Measurements from ENCODE around the gene CEP85. TPM values are rescaled to one million over a fixed set of nuclear protein-coding genes. Genes with fewer than 3 reads are reported as not detected.
A peak's percentile ranks its signal among the peaks of the same experiment; 100 is the strongest.

Gene CEP85
- total RNA-seq, 1 experiment from 2014 or later = 51.8 TPM

DNA sequence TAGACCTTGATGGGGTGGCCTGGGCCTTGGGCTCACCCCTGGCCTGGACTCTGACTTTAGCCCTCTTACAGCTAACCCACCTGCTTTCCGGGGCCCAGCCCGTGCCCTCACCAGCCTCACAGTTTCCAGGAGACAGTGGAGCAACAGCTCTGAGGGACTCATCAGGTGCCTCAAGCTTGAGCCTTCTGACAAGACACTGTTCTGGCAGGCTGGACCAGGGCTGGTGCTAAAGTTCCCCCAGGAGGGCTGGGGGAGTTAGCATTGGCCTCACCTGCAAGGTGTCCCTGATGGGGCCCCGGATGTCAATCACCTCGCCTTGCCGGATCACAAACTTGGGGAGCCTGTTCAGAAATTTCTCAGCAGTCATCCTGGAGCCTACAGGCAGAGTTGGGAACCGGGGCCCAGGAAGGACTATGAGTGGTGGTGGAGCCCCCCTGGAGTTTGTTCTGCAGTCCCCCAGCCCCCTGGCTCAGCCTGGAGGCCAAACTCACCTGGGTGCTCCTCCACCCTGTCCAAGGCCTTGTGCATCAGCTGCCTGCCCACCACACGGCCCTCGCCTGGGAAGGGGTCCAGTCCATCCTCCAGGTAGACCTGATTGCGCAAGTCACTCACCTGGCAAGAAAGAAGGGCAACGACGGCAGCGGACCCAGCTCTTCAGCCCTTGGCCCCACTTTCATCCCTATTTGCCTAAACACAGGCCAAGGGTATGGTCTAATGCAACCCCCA is 50.0 kb downstream of the CEP85 start:
- ATAC-seq = no peak
- TF ChIP-seq SIN3A (IDR thresholded peaks at IDR 0.05; ENCODE audit: borderline replicate concordance, insufficient read depth, low read depth, low read length) (no peak), POLR2AphosphoS5 (IDR thresholded peaks at IDR 0.05; ENCODE audit: low read depth, low read length) (no peak), TCF7L2 (IDR thresholded peaks at IDR 0.05; ENCODE audit: low read depth, low read length) (no peak)
- TF ChIP-seq, protein P1, sequence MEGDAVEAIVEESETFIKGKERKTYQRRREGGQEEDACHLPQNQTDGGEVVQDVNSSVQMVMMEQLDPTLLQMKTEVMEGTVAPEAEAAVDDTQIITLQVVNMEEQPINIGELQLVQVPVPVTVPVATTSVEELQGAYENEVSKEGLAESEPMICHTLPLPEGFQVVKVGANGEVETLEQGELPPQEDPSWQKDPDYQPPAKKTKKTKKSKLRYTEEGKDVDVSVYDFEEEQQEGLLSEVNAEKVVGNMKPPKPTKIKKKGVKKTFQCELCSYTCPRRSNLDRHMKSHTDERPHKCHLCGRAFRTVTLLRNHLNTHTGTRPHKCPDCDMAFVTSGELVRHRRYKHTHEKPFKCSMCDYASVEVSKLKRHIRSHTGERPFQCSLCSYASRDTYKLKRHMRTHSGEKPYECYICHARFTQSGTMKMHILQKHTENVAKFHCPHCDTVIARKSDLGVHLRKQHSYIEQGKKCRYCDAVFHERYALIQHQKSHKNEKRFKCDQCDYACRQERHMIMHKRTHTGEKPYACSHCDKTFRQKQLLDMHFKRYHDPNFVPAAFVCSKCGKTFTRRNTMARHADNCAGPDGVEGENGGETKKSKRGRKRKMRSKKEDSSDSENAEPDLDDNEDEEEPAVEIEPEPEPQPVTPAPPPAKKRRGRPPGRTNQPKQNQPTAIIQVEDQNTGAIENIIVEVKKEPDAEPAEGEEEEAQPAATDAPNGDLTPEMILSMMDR (IDR thresholded peaks at IDR 0.05) = no peak
- TF ChIP-seq, protein P2, sequence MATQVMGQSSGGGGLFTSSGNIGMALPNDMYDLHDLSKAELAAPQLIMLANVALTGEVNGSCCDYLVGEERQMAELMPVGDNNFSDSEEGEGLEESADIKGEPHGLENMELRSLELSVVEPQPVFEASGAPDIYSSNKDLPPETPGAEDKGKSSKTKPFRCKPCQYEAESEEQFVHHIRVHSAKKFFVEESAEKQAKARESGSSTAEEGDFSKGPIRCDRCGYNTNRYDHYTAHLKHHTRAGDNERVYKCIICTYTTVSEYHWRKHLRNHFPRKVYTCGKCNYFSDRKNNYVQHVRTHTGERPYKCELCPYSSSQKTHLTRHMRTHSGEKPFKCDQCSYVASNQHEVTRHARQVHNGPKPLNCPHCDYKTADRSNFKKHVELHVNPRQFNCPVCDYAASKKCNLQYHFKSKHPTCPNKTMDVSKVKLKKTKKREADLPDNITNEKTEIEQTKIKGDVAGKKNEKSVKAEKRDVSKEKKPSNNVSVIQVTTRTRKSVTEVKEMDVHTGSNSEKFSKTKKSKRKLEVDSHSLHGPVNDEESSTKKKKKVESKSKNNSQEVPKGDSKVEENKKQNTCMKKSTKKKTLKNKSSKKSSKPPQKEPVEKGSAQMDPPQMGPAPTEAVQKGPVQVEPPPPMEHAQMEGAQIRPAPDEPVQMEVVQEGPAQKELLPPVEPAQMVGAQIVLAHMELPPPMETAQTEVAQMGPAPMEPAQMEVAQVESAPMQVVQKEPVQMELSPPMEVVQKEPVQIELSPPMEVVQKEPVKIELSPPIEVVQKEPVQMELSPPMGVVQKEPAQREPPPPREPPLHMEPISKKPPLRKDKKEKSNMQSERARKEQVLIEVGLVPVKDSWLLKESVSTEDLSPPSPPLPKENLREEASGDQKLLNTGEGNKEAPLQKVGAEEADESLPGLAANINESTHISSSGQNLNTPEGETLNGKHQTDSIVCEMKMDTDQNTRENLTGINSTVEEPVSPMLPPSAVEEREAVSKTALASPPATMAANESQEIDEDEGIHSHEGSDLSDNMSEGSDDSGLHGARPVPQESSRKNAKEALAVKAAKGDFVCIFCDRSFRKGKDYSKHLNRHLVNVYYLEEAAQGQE (IDR thresholded peaks at IDR 0.05; ENCODE audit: insufficient read depth in 1 of 2, low read depth in 2 of 2, low read length in 1 of 2) = no peak
- BruUV-seq (replicated peaks) = no TSS peak
- ChIA-PET POLR2A (no interaction called here), CTCF (interaction anchor here (0.6 to 2.3 kb wide), 4 partner anchors 38 to 133 kb away, joined by 8 to 17 read pairs (median 11); no protein-coding TSS in a partner anchor)
- peak overlapping the region; percentile 59; the same call in 1 of the 2 replicates for H3K27ac ChIP-seq (ENCODE audit: low read length)
- in situ Hi-C loops (cut with HindIII; ENCODE audit: low pct_unique_long_range_greater_than_20kb, low sequenced_read_pairs) = no loop called here
- peaks cover 2% of the 10 kb centered on the region; the same call in 1 of the 2 replicates for H3K36me3 ChIP-seq (ENCODE audit: control insufficient read depth, insufficient read depth, low read length)
- peaks cover 29% of the 10 kb centered on the region for H3K4me1 ChIP-seq (ENCODE audit: control insufficient read depth, insufficient read depth, low read length)
- no peak for DNase-seq (ENCODE audit: low read depth, low spot score)
- no peaks in the 10 kb centered on the region for H3K27me3 ChIP-seq (ENCODE audit: control insufficient read depth, insufficient read depth, low read length)
- H3K4me3 ChIP-seq (ENCODE audit: low read depth in 2 of 2, low read length in 2 of 2) = no peak overlapping the region
- intact Hi-C loops (cut with micrococcal nuclease; ENCODE audit: unreplicated experiment) = loop anchor here (2.0 kb wide), 1 partner anchor 37 kb away; no protein-coding TSS in a partner anchor
- no peaks in the 10 kb centered on the region for H3K9me3 ChIP-seq (ENCODE audit: control insufficient read depth, insufficient read depth, low read depth, low read length)

DNA sequence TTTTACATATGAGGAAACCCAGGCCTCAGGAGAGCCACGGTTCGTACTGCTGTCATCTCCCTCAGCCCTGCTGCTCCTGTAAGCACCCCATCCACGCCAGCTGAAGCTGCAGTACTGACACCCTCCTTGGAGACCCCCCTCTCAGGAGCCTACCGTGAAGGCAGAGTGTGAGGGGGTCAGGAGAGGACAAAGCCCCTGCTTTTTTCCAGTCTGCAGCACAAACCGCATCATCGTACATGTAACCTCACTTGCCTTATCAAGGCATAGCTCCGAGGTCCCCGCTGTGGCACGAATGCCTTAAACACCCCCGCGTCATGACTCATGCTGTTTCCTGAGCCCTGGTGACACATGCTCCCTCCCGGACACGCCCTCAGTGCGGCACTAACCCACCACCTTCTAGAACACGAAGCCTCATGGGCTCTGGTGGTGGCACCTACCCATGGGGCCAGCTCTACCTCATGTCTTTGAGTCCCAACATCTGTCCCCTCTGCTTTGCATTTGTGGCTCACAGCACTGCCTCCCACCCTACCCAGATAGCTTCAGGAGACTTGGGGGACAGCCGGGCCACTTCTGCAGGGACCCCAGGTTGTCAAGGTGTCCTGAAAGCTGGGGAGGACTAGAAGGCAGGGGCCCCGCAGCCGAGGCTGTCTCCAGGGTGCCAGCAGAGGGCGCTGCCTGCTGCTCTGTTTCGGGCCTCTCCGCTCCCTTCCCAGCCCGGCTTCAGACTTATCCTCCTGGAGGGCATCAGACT is 50.8 kb downstream of the CEP85 start:
- DNase-seq (ENCODE audit: low read depth, low spot score) (peak; percentile 84), ATAC-seq (peak; percentile 67)
- CTCF ChIA-PET = interaction anchor here (0.7 to 2.3 kb wide), 6 partner anchors 9 to 132 kb away, joined by 3 to 17 read pairs (median 8); no protein-coding TSS in a partner anchor
- H3K4me1 ChIP-seq (ENCODE audit: control insufficient read depth, insufficient read depth, low read length) = peaks cover 23% of the 10 kb centered on the region
- BruUV-seq (replicated peaks) = no TSS peak
- peaks cover 2% of the 10 kb centered on the region; the same call in 1 of the 2 replicates for H3K36me3 ChIP-seq (ENCODE audit: control insufficient read depth, insufficient read depth, low read length)
- no peaks in the 10 kb centered on the region for H3K9me3 ChIP-seq (ENCODE audit: control insufficient read depth, insufficient read depth, low read depth, low read length)
- H3K27ac ChIP-seq (ENCODE audit: low read length) = peak overlapping the region; percentile 59
- POLR2A ChIA-PET = no interaction called here
- no peak overlapping the region for H3K4me3 ChIP-seq (ENCODE audit: low read depth in 2 of 2, low read length in 2 of 2)
- intact Hi-C loops (cut with micrococcal nuclease; ENCODE audit: unreplicated experiment) = loop anchor here (2.0 to 5.0 kb wide), 2 partner anchors 36 to 108 kb away; no protein-coding TSS in a partner anchor
- TF ChIP-seq, protein P1 (IDR thresholded peaks at IDR 0.05) = peak; percentile 91
- TF ChIP-seq, protein P2 (IDR thresholded peaks at IDR 0.05; ENCODE audit: insufficient read depth in 1 of 2, low read depth in 2 of 2, low read length in 1 of 2) = no peak
- peak; percentile 58 for TF ChIP-seq POLR2AphosphoS5 (IDR thresholded peaks at IDR 0.05; ENCODE audit: low read depth, low read length)
- TF ChIP-seq SIN3A (IDR thresholded peaks at IDR 0.05; ENCODE audit: borderline replicate concordance, insufficient read depth, low read depth, low read length) = no peak
- TF ChIP-seq TCF7L2 (IDR thresholded peaks at IDR 0.05; ENCODE audit: low read depth, low read length) = no peak
- H3K27me3 ChIP-seq (ENCODE audit: control insufficient read depth, insufficient read depth, low read length) = no peaks in the 10 kb centered on the region
- in situ Hi-C loops (cut with HindIII; ENCODE audit: low pct_unique_long_range_greater_than_20kb, low sequenced_read_pairs) = no loop called here

Measured in Panc1 (cell line).